Measurements from ENCODE around the gene SLC25A24.
"Not testable (repeated sequence)": the region's sequence is repeated elsewhere in the genome, so short reads cannot be mapped to it uniquely, and the experiment has no call there.

The SLC25A24 gene

DNA sequence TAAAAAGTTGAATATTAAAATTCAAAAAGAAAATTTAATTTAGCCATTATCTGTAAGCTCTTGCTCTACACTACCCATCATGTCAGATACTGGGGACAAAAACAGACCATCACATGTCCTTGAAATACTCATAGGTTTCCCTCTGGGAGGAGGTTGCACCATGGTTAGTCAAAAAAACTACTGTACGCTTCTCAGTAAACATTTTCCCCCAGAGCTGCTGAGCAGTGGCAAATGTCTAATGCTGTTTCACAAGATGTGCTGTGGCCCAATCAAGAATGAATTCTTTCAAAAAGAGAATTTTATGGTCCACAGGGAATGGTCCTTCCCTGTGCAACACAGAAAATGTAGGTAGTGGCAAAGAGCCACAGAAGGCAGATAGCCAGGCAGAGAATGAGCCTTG is 6.1 kb downstream of the SLC25A24 start:
- DNase-seq (ENCODE audit: low read depth): no peak

DNA sequence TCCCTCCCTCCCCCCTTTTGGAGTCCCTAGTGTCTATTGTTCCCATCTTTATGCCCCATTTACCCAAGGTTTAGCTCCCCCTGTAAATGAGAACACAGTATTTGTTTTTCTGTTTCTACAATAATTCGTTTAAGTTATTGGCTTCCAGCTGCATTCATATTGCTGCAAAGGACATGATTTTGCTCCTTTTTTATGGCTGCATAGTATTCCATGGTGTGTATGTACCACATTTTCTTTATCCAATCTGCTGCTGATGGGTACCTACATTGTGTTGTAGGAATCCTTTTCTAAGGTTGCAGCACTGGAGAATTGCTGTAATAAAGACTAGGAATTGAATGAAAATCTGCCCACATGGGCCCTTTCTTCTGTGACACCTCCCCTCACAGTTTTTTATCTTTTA is 6.8 kb downstream of the SLC25A24 start:
- DNase-seq (ENCODE audit: low read depth): no peak

DNA sequence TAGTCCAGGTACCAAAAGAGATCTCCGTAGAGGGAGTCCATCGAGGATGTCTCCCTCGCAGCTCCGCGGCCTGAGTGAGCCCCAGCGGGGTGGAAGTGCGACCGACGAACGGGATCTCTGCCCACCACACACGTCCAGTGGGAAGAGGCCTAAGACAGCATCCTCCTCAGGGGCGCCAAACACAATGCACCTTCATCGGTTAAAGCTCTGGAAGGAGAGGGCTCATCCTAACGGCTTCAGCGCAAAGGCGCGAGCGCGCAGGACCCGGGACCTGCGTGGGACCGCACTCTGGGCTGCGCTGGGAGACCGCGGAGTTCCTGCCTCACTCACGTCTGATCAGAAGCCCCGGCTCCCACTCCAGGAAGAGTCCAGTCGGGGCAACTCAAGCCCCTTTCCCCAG is 7.6 kb downstream of the SLC25A24 start:
- DNase-seq (ENCODE audit: low read depth): no peak

- no peak for DNase-seq (ENCODE audit: low read depth)
These were observed 9.3 kb downstream of the SLC25A24 start for GRCh38 chr1:108190686-108191416.

GRCh38 chr1:108190001-108190634 is 10.0 kb downstream of the SLC25A24 start:
- no peak for DNase-seq (ENCODE audit: low read depth)

DNA sequence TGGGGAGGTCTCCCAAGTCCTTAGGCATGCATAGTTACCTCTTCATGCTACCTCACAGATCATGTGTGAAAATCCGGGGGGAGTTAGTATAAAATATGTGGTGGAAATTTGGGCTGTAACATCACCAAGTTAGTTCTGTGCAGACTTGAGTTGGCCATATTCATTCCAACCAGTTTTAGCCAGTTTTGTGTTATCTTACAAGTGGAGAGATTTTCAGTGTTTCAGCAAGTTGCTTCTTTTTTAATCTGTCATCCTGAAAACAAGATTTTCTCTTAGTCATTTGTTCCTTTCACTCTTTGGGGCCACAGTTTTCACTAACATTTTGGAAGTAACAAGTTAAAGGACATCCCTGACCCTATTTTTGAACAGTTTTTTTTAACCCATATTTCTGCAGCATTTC is 11.3 kb downstream of the SLC25A24 start:
- DNase-seq (ENCODE audit: low read depth): no peak

DNA sequence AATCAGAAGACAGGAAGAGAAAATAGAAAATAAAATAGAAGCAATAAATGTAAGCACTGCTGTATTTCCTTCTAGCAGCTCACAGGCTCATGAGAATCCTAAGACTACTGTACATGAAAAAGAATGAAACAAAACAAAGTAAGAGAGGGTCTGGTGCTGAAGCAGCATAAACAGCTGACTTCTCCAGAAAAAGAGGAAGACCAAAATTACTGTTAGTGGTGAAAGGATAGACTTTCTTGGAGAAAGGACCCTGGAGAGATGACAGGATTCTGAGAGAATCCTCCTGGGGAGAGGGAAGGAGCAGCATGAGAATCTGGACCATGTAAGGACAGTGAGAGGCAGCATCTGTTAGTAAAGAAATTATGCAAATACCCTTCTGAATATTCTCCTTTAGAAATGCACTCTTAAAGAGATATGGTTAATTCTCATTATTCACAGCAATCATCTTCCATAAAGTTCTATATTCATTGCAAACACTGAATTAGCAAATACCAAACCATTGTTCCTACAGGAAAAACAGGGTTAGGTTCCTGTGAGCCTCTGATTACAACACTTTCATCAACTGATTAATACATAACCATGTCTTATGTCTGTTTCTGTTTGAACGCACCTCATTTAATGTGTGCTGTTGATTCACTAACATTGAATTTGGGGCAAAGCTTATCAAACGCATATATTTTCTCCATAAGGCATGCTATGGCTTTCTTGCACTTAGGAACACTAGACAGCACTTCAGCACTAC is 17.0 kb downstream of the SLC25A24 start:
- no peak for DNase-seq (ENCODE audit: low read depth)

- no peak for DNase-seq (ENCODE audit: low read depth)
These were observed 21.1 kb downstream of the SLC25A24 start for GRCh38 chr1:108179018-108179417.

DNA sequence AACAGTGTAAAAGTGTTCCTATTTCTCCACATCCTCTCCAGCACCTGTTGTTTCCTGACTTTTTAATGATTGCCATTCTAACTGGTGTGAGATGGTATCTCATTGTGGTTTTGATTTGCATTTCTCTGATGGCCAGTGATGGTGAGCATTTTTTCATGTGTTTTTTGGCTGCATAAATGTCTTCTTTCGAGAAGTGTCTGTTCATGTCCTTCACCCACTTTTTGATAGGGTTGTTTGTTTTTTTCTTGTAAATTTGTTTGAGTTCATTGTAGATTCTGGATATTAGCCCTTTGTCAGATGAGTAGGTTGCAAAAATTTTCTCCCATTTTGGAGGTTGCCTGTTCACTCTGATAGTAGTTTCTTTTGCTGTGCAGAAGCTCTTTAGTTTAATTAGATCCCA is 37.7 kb downstream of the SLC25A24 start:
- DNase-seq (ENCODE audit: low read depth): not testable (repeated sequence)

GRCh38 chr1:108159951-108160350 is 40.2 kb downstream of the SLC25A24 start:
- DNase-seq (ENCODE audit: low read depth): not testable (repeated sequence)

GRCh38 chr1:108158893-108159453 is 41.2 kb downstream of the SLC25A24 start:
- DNase-seq (ENCODE audit: low read depth): no peak

GRCh38 chr1:108154314-108154713 is 45.8 kb downstream of the SLC25A24 start:
- DNase-seq (ENCODE audit: low read depth): no peak

DNA sequence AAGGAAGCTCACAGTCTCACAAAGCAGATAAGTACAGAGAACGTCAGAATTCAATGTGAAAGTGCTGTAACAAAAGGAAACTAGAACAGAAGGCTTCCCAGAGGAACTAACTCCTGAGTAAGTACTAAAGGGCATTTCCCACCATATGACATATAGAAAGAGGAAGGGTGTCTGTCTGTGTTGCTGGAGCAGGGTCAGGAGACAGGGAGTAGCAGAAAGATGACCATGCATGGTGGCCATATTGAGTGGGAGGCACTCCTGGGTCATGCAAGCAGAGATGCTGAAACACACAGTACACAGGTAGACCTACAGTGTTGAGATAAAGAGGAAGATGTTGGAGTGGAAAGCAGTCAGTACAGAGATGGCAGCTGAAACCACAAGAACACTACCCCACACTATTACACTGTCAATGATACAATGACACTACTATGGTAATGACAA is 47.3 kb downstream of the SLC25A24 start:
- DNase-seq (ENCODE audit: low read depth): no peak

DNA sequence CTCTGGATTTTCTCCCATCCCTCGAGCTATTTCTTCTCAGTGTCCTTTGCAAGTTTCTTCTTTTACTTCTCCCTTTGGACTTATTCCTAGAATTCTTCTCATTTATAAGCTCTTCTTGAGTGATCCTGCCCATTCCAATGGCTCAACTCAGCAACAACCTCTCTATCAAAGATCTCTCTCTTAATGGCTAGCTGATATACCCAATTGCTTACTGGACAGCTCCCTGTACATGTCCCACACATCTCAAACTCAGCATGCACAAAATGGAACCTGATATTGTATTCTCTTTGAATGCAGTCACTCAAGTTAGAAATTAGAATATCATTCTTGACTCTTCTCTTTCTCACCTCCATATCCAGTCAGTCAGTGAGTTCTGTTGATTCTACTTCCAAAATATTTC is 48.6 kb downstream of the SLC25A24 start:
- DNase-seq (ENCODE audit: low read depth): no peak

- no peak for DNase-seq (ENCODE audit: low read depth)
These were observed 50.2 kb downstream of the SLC25A24 start for GRCh38 chr1:108149796-108150467.

- DNase-seq (ENCODE audit: low read depth): not testable (repeated sequence)
These were observed 55.6 kb downstream of the SLC25A24 start for GRCh38 chr1:108144569-108144968.

DNA sequence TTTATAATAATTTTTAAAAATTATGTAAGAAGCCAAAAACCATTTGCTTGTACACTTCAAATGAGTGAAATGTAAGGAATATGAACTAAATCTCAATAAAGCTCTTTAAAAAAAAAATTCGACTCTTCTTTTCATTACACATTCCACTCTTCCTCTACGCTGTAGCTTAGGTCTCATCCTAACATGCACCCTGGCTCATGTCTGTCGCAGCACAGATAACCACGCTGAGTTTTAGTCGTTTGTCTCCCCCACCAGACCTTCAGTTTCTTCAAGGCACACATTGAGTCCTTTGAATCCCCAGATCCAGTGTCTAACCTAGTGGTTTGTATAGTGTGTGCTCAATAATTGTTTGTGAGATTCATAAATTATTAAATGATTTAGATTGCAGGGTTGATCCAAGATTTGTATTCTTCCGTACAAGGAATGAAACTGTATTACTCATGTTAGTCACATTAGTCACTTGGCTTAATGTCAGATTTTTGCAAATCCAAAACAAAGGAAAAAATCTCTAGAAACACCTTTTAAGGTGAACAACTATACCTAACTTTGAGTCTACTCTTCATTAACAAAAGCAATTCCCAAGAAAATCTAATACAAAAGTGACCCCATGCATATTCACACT is 57.3 kb downstream of the SLC25A24 start:
- no peak for DNase-seq (ENCODE audit: low read depth)

DNA sequence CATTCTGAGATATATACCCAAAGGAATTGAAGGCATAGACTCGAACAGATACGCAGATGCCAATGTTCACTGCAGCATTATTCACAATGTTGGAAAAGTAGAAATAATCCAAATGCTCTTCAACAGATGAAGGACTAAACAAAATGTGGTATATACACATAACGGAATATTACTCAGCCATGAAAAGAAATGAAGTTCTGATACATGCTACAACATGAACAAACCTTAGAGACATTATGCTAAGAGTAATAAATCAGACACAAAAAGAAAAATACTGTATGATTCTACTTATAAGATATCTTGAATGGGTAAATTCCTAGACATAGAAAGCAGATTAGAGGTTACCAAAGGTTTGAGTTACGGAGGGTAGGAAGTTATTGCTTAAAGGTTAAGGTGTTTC is 57.9 kb downstream of the SLC25A24 start:
- no peak for DNase-seq (ENCODE audit: low read depth)

DNA sequence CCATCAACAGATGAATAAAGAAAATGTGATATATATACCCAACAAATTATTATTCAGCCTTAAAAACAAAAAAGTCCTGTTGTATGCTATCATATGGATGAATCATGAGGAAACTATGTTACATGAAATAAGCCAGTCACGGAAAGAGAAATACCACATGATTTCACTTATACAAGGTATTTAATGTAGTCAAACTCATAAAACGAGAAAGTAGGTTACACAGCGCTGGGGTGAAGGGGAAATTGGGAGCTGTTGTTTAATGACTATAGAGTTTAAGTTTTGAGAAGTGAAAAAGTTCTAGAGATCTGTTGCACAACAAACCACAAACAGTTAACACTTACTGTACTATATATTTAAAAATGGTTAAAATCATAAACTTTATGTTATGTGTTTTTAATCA is 58.5 kb downstream of the SLC25A24 start:
- DNase-seq (ENCODE audit: low read depth): no peak

DNA sequence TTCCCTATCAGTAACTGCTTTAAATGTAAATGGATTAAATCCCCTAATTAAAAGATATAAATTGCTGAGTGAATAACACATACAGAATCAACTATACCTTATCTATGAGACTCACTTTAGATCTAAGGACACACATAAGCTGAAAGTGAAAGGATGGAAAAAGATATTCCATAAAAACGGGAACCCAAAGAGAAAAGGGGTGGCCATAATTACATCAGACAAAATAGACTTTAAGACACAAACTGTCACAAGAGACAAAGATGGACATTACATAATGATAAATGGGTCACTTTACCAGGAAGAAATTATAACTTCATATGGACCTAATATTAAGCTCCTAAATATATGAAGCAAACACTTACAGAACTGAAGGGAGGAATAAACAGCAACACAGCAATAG is 59.2 kb downstream of the SLC25A24 start:
- DNase-seq (ENCODE audit: low read depth): no peak

- no peak for DNase-seq (ENCODE audit: low read depth)
These were observed 60.0 kb downstream of the SLC25A24 start for GRCh38 chr1:108140177-108140576.

DNA sequence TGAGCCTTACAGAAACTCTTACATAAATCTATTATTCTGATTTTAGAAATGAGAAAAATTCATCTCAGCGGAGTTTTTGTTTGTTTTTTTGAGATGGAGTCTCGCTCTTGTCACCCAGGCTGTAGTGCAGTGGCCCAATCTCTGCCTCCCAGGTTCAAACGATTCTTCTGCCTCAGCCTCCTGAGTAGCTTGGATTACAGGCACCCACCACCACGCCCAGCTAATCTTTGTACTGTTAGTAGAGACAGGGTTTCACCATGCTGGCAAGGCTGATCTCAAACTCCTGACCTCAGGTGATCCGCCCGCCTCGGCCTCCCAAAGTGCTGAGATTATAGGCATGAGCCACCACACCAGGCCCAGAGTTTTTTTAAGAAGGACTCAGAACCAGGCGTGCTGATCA is 60.6 kb downstream of the SLC25A24 start:
- DNase-seq (ENCODE audit: low read depth): not testable (repeated sequence)
